ENCODE data around the gene IL17REL.

DNA sequence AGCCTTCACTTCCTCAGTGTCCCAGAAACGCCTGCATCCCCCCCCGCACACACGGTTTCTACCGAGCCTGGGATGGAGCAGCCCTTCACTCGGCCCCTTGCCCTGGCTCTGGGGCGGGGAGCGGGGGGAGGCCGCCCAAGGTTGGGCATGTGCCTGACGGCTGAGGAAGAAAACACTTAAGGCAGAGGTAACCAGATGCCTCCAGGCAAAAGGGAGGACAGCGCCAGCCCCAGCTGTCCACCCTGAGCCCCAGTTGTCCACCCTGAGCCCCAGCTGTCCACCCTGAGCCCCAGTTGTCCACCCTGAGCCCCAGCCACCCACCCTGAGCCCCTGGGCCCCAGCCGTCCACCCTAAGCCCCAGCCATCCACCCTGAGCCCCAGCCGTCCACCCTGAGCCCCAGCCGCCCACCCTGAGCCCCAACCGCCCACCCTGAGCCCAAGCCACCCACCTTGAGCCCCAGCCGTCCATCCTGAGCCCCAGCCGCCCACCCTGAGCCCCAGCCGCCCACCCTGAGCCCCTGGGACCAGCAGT lies 49.3 kb upstream of the IL17REL start:
- TF ChIP-seq CTCF (IDR thresholded peaks at IDR 0.05): no peak
- no peak for TF ChIP-seq POLR2A (IDR thresholded peaks at IDR 0.05)
